Spleen (tissue), 7 donors: Measurements from ENCODE around the gene REC8.

Source experiments
- CTCF ChIP-seq, 11 experiments: fragments of 200-600 bp in 7 of 11; fragments of 450-650 bp in 4 of 11; sonication (generic) in 4 of 11; IDR thresholded peaks in 8 of 11; conservative IDR thresholded peaks in 3 of 11; 1 replicate in 7 of 11; 2 replicates in 4 of 11; pipeline versions ENCODE4 v1.4.0 to v1.8.0; 2016 to 2021; ENCODE audit warnings: antibody characterized with exemption in 11 of 11, inconsistent platforms in 4 of 11, mild to moderate bottlenecking in 1 of 11
- POLR2A ChIP-seq, 3 donors: fragments of 450-650 bp; IDR thresholded peaks; one replicate each; pipeline ENCODE4 v1.5.1; 2017; ENCODE audit warnings: antibody characterized with exemption in 3 of 3, mild to moderate bottlenecking in 1 of 3
- donor health status: DM: no; HTN: no; CAD: no; lungs with moderate emphysema.
- donor health status: DM: no; HTN: no; CAD: no.
- donor health status: DM: no; HTN: no; CAD: no.

- TF ChIP-seq CTCF (IDR thresholded peaks at IDR 0.05 in 8 of 11, conservative IDR thresholded peaks at IDR 0.05 in 3 of 11) (no peak), POLR2A (IDR thresholded peaks at IDR 0.05) (no peak)
These were observed 22.4 kb upstream of the REC8 start for GRCh38 chr14:24149302-24149969.
